ENCODE measurements around the gene OR10H1. TPM values are rescaled to one million over a fixed set of nuclear protein-coding genes. Genes with fewer than 3 reads are reported as not detected.
"Not testable (repeated sequence)": the region's sequence is repeated elsewhere in the genome, so short reads cannot be mapped to it uniquely, and the experiment has no call there.

The OR10H1 gene
- total RNA-seq, 1 donor from 2014 or later, result not detected

GRCh38 chr19:15831626-15832025 lies 16.2 kb upstream of the OR10H1 start:
- FAIRE-seq (no peak), DNase-seq (ENCODE audit: low read depth) (no peak)
- H3K9me3 Mint-ChIP-seq (ENCODE audit: unreplicated experiment), result peaks cover 9% of the 10 kb centered on the region
- no peaks in the 10 kb centered on the region for H3K36me3 Mint-ChIP-seq (ENCODE audit: low read depth, unreplicated experiment)
- H3K36me3 ChIP-seq (ENCODE audit: insufficient read depth, low read length), result no peaks in the 10 kb centered on the region
- H3K4me1 Mint-ChIP-seq (ENCODE audit: low read depth, unreplicated experiment), result no peaks in the 10 kb centered on the region
- no peaks in the 10 kb centered on the region for H3K27me3 Mint-ChIP-seq (ENCODE audit: low read depth, unreplicated experiment)
- no peaks in the 10 kb centered on the region for H3K9me3 ChIP-seq (ENCODE audit: insufficient read depth, low read depth, low read length)
- no peaks in the 10 kb centered on the region for H3K27me3 ChIP-seq (ENCODE audit: insufficient read depth, low read length)
- H3K27ac ChIP-seq (ENCODE audit: low read depth, low read length), result no peak overlapping the region
- no peaks in the 10 kb centered on the region for H4K20me1 ChIP-seq (ENCODE audit: insufficient read depth, low read length)
- H3K4me1 ChIP-seq (ENCODE audit: insufficient read depth, low read length), result no peaks in the 10 kb centered on the region
- no peak overlapping the region for H3K4me2 ChIP-seq (ENCODE audit: low read length)
- H3K79me2 ChIP-seq (ENCODE audit: insufficient read depth, low read length), result no peaks in the 10 kb centered on the region
- no peak overlapping the region for H3K4me3 Mint-ChIP-seq (ENCODE audit: unreplicated experiment)
- no peak overlapping the region for H3K4me3 ChIP-seq (ENCODE audit: insufficient read depth, low read depth, low read length)
- no peak overlapping the region for H2AFZ ChIP-seq (ENCODE audit: low read depth, low read length)
- no peak overlapping the region for H3K9ac ChIP-seq (ENCODE audit: low read length)
- no peak overlapping the region for H3K27ac Mint-ChIP-seq (ENCODE audit: unreplicated experiment)
- TF ChIP-seq CTCF (IDR thresholded peaks at IDR 0.05; ENCODE audit: insufficient read depth, low read depth, low read length), result no peak
- no peak for TF ChIP-seq EZH2 (IDR thresholded peaks at IDR 0.05; ENCODE audit: insufficient read depth, low read length)

- no peak overlapping the region for H2AFZ ChIP-seq (ENCODE audit: low read depth, low read length)
- H3K4me3 ChIP-seq (ENCODE audit: insufficient read depth, low read depth, low read length), result no peak overlapping the region
- H3K4me1 Mint-ChIP-seq (ENCODE audit: low read depth, unreplicated experiment), result no peaks in the 10 kb centered on the region
- no peak for TF ChIP-seq EZH2 (IDR thresholded peaks at IDR 0.05; ENCODE audit: insufficient read depth, low read length)
- TF ChIP-seq CTCF (IDR thresholded peaks at IDR 0.05; ENCODE audit: insufficient read depth, low read depth, low read length), result no peak
- DNase-seq (ENCODE audit: low read depth) (no peak), FAIRE-seq (no peak)
- no peaks in the 10 kb centered on the region for H3K9me3 ChIP-seq (ENCODE audit: insufficient read depth, low read depth, low read length)
- no peaks in the 10 kb centered on the region for H3K79me2 ChIP-seq (ENCODE audit: insufficient read depth, low read length)
- no peak overlapping the region for H3K4me3 Mint-ChIP-seq (ENCODE audit: unreplicated experiment)
- H3K36me3 Mint-ChIP-seq (ENCODE audit: low read depth, unreplicated experiment), result no peaks in the 10 kb centered on the region
- no peaks in the 10 kb centered on the region for H4K20me1 ChIP-seq (ENCODE audit: insufficient read depth, low read length)
- H3K27ac Mint-ChIP-seq (ENCODE audit: unreplicated experiment), result no peak overlapping the region
- no peak overlapping the region for H3K4me2 ChIP-seq (ENCODE audit: low read length)
- peaks cover 4% of the 10 kb centered on the region for H3K9me3 Mint-ChIP-seq (ENCODE audit: unreplicated experiment)
- H3K36me3 ChIP-seq (ENCODE audit: insufficient read depth, low read length), result no peaks in the 10 kb centered on the region
- no peaks in the 10 kb centered on the region for H3K27me3 Mint-ChIP-seq (ENCODE audit: low read depth, unreplicated experiment)
- H3K27ac ChIP-seq (ENCODE audit: low read depth, low read length), result no peak overlapping the region
- no peaks in the 10 kb centered on the region for H3K27me3 ChIP-seq (ENCODE audit: insufficient read depth, low read length)
- H3K4me1 ChIP-seq (ENCODE audit: insufficient read depth, low read length), result no peaks in the 10 kb centered on the region
- H3K9ac ChIP-seq (ENCODE audit: low read length), result no peak overlapping the region
These were observed 14.3 kb upstream of the OR10H1 start for GRCh38 chr19:15829786-15830185.

GRCh38 chr19:15829306-15829698 lies 13.8 kb upstream of the OR10H1 start:
- Histone ChIP-seq H3K4me2 (ENCODE audit: low read length) (no peak overlapping the region), H2AFZ (ENCODE audit: low read depth, low read length) (no peak overlapping the region), H3K9ac (ENCODE audit: low read length) (no peak overlapping the region), H3K9me3 (ENCODE audit: insufficient read depth, low read depth, low read length) (no peaks in the 10 kb centered on the region), H3K27ac (ENCODE audit: low read depth, low read length) (no peak overlapping the region), H3K36me3 (ENCODE audit: insufficient read depth, low read length) (no peaks in the 10 kb centered on the region), H3K79me2 (ENCODE audit: insufficient read depth, low read length) (no peaks in the 10 kb centered on the region), H3K4me3 (ENCODE audit: insufficient read depth, low read depth, low read length) (no peak overlapping the region), H3K27me3 (ENCODE audit: insufficient read depth, low read length) (no peaks in the 10 kb centered on the region), H3K4me1 (ENCODE audit: insufficient read depth, low read length) (no peaks in the 10 kb centered on the region), H4K20me1 (ENCODE audit: insufficient read depth, low read length) (no peaks in the 10 kb centered on the region)
- no peak for FAIRE-seq
- H3K4me1 Mint-ChIP-seq (ENCODE audit: low read depth, unreplicated experiment), result no peaks in the 10 kb centered on the region
- TF ChIP-seq EZH2 (IDR thresholded peaks at IDR 0.05; ENCODE audit: insufficient read depth, low read length) (no peak), CTCF (IDR thresholded peaks at IDR 0.05; ENCODE audit: insufficient read depth, low read depth, low read length) (no peak)
- H3K27me3 Mint-ChIP-seq (ENCODE audit: low read depth, unreplicated experiment), result no peaks in the 10 kb centered on the region
- no peak overlapping the region for H3K27ac Mint-ChIP-seq (ENCODE audit: unreplicated experiment)
- H3K4me3 Mint-ChIP-seq (ENCODE audit: unreplicated experiment), result no peak overlapping the region
- peaks cover 4% of the 10 kb centered on the region for H3K9me3 Mint-ChIP-seq (ENCODE audit: unreplicated experiment)
- DNase-seq (ENCODE audit: low read depth), result no peak
- no peaks in the 10 kb centered on the region for H3K36me3 Mint-ChIP-seq (ENCODE audit: low read depth, unreplicated experiment)

GRCh38 chr19:15828611-15829305 lies 13.3 kb upstream of the OR10H1 start:
- DNase-seq (ENCODE audit: low read depth); H3K4me3 ChIP-seq (ENCODE audit: insufficient read depth, low read depth, low read length); H4K20me1 ChIP-seq (ENCODE audit: insufficient read depth, low read length); H3K4me2 ChIP-seq (ENCODE audit: low read length); FAIRE-seq; H3K9me3 Mint-ChIP-seq (ENCODE audit: unreplicated experiment); H3K36me3 Mint-ChIP-seq (ENCODE audit: low read depth, unreplicated experiment); H3K79me2 ChIP-seq (ENCODE audit: insufficient read depth, low read length); H3K27ac Mint-ChIP-seq (ENCODE audit: unreplicated experiment); H3K27me3 Mint-ChIP-seq (ENCODE audit: low read depth, unreplicated experiment); H3K27me3 ChIP-seq (ENCODE audit: insufficient read depth, low read length); H2AFZ ChIP-seq (ENCODE audit: low read depth, low read length); H3K4me1 ChIP-seq (ENCODE audit: insufficient read depth, low read length); H3K4me3 Mint-ChIP-seq (ENCODE audit: unreplicated experiment); H3K27ac ChIP-seq (ENCODE audit: low read depth, low read length); H3K9ac ChIP-seq (ENCODE audit: low read length); H3K9me3 ChIP-seq (ENCODE audit: insufficient read depth, low read depth, low read length); H3K36me3 ChIP-seq (ENCODE audit: insufficient read depth, low read length); H3K4me1 Mint-ChIP-seq (ENCODE audit: low read depth, unreplicated experiment): not testable (repeated sequence)

Data from astrocyte (in vitro differentiated cells and primary cell).